ENCODE results near the gene CMTM7. TPM values are rescaled to one million over a fixed set of nuclear protein-coding genes. Genes with fewer than 3 reads are reported as not detected.

Gene CMTM7
- total and polyA plus RNA-seq, 10 of the 15 experiments (the other 5 are each of a cell fraction or from before 2014, with no cell fraction given) = 3.7 to 36.4 (median 14.7) TPM

DNA sequence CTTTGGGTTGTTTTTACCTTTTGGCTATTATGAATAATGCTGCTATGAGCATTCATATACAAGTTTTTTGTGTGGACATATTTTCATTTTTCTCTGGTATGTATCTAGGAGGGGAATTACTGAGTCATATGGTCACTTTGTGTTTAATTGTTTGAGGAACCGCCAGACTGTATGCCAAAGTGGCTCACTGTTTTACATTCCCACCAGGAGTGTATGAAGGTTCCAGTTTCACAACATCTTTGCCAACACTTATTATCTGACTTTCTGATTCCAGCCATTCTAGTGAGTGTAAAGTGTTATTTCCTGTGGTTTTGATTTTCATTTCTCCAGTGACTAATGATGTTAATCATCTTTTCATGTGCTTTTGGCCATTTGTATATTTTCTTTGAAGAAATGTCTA, 51.8 kb downstream of the CMTM7 start (continued):
- TF ChIP-seq, protein P1, sequence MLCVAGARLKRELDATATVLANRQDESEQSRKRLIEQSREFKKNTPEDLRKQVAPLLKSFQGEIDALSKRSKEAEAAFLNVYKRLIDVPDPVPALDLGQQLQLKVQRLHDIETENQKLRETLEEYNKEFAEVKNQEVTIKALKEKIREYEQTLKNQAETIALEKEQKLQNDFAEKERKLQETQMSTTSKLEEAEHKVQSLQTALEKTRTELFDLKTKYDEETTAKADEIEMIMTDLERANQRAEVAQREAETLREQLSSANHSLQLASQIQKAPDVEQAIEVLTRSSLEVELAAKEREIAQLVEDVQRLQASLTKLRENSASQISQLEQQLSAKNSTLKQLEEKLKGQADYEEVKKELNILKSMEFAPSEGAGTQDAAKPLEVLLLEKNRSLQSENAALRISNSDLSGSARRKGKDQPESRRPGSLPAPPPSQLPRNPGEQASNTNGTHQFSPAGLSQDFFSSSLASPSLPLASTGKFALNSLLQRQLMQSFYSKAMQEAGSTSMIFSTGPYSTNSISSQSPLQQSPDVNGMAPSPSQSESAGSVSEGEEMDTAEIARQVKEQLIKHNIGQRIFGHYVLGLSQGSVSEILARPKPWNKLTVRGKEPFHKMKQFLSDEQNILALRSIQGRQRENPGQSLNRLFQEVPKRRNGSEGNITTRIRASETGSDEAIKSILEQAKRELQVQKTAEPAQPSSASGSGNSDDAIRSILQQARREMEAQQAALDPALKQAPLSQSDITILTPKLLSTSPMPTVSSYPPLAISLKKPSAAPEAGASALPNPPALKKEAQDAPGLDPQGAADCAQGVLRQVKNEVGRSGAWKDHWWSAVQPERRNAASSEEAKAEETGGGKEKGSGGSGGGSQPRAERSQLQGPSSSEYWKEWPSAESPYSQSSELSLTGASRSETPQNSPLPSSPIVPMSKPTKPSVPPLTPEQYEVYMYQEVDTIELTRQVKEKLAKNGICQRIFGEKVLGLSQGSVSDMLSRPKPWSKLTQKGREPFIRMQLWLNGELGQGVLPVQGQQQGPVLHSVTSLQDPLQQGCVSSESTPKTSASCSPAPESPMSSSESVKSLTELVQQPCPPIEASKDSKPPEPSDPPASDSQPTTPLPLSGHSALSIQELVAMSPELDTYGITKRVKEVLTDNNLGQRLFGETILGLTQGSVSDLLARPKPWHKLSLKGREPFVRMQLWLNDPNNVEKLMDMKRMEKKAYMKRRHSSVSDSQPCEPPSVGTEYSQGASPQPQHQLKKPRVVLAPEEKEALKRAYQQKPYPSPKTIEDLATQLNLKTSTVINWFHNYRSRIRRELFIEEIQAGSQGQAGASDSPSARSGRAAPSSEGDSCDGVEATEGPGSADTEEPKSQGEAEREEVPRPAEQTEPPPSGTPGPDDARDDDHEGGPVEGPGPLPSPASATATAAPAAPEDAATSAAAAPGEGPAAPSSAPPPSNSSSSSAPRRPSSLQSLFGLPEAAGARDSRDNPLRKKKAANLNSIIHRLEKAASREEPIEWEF (IDR thresholded peaks at IDR 0.05; ENCODE audit: insufficient replicate concordance, low read depth, low read length) = no peak
- TF ChIP-seq PAX5 (IDR thresholded peaks at IDR 0.05; ENCODE audit: borderline replicate concordance, low read depth, low read length) = no peak
- TF ChIP-seq HDGF (IDR thresholded peaks at IDR 0.05) = no peak
- TF ChIP-seq, protein P2, sequence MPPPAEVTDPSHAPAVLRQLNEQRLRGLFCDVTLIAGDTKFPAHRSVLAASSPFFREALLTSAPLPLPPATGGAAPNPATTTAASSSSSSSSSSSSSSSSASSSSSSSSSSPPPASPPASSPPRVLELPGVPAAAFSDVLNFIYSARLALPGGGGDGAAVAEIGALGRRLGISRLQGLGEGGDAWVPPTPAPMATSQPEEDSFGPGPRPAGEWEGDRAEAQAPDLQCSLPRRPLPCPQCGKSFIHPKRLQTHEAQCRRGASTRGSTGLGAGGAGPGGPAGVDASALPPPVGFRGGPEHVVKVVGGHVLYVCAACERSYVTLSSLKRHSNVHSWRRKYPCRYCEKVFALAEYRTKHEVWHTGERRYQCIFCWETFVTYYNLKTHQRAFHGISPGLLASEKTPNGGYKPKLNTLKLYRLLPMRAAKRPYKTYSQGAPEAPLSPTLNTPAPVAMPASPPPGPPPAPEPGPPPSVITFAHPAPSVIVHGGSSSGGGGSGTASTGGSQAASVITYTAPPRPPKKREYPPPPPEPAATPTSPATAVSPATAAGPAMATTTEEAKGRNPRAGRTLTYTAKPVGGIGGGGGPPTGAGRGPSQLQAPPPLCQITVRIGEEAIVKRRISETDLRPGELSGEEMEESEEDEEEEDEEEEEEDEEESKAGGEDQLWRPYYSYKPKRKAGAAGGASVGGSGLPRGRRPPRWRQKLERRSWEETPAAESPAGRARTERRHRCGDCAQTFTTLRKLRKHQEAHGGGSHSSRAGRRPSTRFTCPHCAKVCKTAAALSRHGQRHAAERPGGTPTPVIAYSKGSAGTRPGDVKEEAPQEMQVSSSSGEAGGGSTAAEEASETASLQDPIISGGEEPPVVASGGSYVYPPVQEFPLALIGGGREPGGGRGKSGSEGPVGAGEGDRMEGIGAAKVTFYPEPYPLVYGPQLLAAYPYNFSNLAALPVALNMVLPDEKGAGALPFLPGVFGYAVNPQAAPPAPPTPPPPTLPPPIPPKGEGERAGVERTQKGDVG (CRISPR knock-in tag; IDR thresholded peaks at IDR 0.05) = no peak
- TF ChIP-seq, protein P3, sequence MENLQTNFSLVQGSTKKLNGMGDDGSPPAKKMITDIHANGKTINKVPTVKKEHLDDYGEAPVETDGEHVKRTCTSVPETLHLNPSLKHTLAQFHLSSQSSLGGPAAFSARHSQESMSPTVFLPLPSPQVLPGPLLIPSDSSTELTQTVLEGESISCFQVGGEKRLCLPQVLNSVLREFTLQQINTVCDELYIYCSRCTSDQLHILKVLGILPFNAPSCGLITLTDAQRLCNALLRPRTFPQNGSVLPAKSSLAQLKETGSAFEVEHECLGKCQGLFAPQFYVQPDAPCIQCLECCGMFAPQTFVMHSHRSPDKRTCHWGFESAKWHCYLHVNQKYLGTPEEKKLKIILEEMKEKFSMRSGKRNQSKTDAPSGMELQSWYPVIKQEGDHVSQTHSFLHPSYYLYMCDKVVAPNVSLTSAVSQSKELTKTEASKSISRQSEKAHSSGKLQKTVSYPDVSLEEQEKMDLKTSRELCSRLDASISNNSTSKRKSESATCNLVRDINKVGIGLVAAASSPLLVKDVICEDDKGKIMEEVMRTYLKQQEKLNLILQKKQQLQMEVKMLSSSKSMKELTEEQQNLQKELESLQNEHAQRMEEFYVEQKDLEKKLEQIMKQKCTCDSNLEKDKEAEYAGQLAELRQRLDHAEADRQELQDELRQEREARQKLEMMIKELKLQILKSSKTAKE (IDR thresholded peaks at IDR 0.05; ENCODE audit: low read depth, poor library complexity, severe bottlenecking) = peak; percentile 33
- TF ChIP-seq ZBED1 (IDR thresholded peaks at IDR 0.05; ENCODE audit: borderline replicate concordance) = no peak
- no peak for TF ChIP-seq MEF2A (IDR thresholded peaks at IDR 0.05; ENCODE audit: insufficient read depth, low read depth, low read length)
- no peak for TF ChIP-seq SMAD1 (IDR thresholded peaks at IDR 0.05; ENCODE audit: low read depth, partially characterized antibody)
- TF ChIP-seq, protein P4, sequence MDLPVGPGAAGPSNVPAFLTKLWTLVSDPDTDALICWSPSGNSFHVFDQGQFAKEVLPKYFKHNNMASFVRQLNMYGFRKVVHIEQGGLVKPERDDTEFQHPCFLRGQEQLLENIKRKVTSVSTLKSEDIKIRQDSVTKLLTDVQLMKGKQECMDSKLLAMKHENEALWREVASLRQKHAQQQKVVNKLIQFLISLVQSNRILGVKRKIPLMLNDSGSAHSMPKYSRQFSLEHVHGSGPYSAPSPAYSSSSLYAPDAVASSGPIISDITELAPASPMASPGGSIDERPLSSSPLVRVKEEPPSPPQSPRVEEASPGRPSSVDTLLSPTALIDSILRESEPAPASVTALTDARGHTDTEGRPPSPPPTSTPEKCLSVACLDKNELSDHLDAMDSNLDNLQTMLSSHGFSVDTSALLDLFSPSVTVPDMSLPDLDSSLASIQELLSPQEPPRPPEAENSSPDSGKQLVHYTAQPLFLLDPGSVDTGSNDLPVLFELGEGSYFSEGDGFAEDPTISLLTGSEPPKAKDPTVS (IDR thresholded peaks at IDR 0.05; ENCODE audit: low read depth, low read length) = no peak
- no peak for TF ChIP-seq POU2F2 (IDR thresholded peaks at IDR 0.05; ENCODE audit: borderline replicate concordance, low read depth, low read length)
- TF ChIP-seq SIX5 (IDR thresholded peaks at IDR 0.05; ENCODE audit: low read depth, low read length, severe bottlenecking) = no peak
- TF ChIP-seq JUND (IDR thresholded peaks at IDR 0.05; ENCODE audit: low read depth, low read length) = no peak
- TF ChIP-seq, protein P5, sequence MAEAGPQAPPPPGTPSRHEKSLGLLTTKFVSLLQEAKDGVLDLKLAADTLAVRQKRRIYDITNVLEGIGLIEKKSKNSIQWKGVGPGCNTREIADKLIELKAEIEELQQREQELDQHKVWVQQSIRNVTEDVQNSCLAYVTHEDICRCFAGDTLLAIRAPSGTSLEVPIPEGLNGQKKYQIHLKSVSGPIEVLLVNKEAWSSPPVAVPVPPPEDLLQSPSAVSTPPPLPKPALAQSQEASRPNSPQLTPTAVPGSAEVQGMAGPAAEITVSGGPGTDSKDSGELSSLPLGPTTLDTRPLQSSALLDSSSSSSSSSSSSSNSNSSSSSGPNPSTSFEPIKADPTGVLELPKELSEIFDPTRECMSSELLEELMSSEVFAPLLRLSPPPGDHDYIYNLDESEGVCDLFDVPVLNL (IDR thresholded peaks at IDR 0.05; ENCODE audit: low read depth, low read length) = no peak
- TF ChIP-seq, protein P6, sequence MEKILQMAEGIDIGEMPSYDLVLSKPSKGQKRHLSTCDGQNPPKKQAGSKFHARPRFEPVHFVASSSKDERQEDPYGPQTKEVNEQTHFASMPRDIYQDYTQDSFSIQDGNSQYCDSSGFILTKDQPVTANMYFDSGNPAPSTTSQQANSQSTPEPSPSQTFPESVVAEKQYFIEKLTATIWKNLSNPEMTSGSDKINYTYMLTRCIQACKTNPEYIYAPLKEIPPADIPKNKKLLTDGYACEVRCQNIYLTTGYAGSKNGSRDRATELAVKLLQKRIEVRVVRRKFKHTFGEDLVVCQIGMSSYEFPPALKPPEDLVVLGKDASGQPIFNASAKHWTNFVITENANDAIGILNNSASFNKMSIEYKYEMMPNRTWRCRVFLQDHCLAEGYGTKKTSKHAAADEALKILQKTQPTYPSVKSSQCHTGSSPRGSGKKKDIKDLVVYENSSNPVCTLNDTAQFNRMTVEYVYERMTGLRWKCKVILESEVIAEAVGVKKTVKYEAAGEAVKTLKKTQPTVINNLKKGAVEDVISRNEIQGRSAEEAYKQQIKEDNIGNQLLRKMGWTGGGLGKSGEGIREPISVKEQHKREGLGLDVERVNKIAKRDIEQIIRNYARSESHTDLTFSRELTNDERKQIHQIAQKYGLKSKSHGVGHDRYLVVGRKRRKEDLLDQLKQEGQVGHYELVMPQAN (conservative IDR thresholded peaks at IDR 0.05) = no peak
